PFSK-1 (cell line): Measurements from ENCODE around the gene TTPAL.

Experiments used
- FOXP2 ChIP-seq: optimal IDR thresholded peaks from 2 replicates; pipeline ENCODE3; 2011; ENCODE audit warnings: borderline replicate concordance, control low read depth, inconsistent platforms; ENCODE audit not compliant: insufficient read depth; ENCODE audit errors: extremely low read length, extremely low read depth
- POLR2AphosphoS5 ChIP-seq: IDR thresholded peaks from 2 replicates; pipeline ENCODE4 v1.6.1; 2012; ENCODE audit warnings: low read depth, mild to moderate bottlenecking, control low read depth, low read length, moderate library complexity
- REST ChIP-seq, 2 experiments: IDR thresholded peaks; 2 replicates each; pipeline versions ENCODE4 v1.6.1 to v1.8.0; 2011 to 2012; ENCODE audit warnings: low read depth in 2 of 2, low read length in 2 of 2, control low read depth in 1 of 2, inconsistent platforms in 1 of 2, mild to moderate bottlenecking in 1 of 2, moderate library complexity in 1 of 2; ENCODE audit not compliant: insufficient read depth in 1 of 2
- SIN3A ChIP-seq: IDR thresholded peaks from 2 replicates; pipeline ENCODE4 v1.6.1; 2012; ENCODE audit warnings: mild to moderate bottlenecking, low read length, moderate library complexity, borderline replicate concordance; ENCODE audit not compliant: insufficient read depth
- TAF1 ChIP-seq: IDR thresholded peaks from 2 replicates; pipeline ENCODE4 v1.6.1; 2012; ENCODE audit warnings: low read length, control low read depth, borderline replicate concordance; ENCODE audit not compliant: insufficient read depth

The TTPAL gene

GRCh38 chr20:44456611-44457010 is 19.1 kb upstream of the TTPAL start:
- TF ChIP-seq REST (IDR thresholded peaks at IDR 0.05; ENCODE audit: insufficient read depth in 1 of 2, low read depth in 2 of 2, low read length in 2 of 2) (no peak), FOXP2 (no peak), POLR2AphosphoS5 (no peak), TAF1 (no peak), SIN3A (no peak)

- TF ChIP-seq FOXP2 = no peak
- TF ChIP-seq REST (IDR thresholded peaks at IDR 0.05; ENCODE audit: insufficient read depth in 1 of 2, low read depth in 2 of 2, low read length in 2 of 2) = no peak
- TF ChIP-seq TAF1 = no peak
- no peak for TF ChIP-seq SIN3A
- TF ChIP-seq POLR2AphosphoS5 = no peak
These were observed 18.7 kb upstream of the TTPAL start for GRCh38 chr20:44457016-44457415.

- no peak for TF ChIP-seq REST (IDR thresholded peaks at IDR 0.05; ENCODE audit: insufficient read depth in 1 of 2, low read depth in 2 of 2, low read length in 2 of 2)
- no peak for TF ChIP-seq TAF1
- no peak for TF ChIP-seq FOXP2
- no peak for TF ChIP-seq POLR2AphosphoS5
- TF ChIP-seq SIN3A = no peak
These were observed 16.4 kb upstream of the TTPAL start for GRCh38 chr20:44459271-44459670.

GRCh38 chr20:44460795-44461141 is 14.9 kb upstream of the TTPAL start:
- TF ChIP-seq SIN3A (no peak), REST (IDR thresholded peaks at IDR 0.05; ENCODE audit: insufficient read depth in 1 of 2, low read depth in 2 of 2, low read length in 2 of 2) (no peak), POLR2AphosphoS5 (no peak), FOXP2 (no peak), TAF1 (no peak)

GRCh38 chr20:44461142-44461802 is 14.4 kb upstream of the TTPAL start:
- TF ChIP-seq SIN3A (no peak), POLR2AphosphoS5 (no peak), FOXP2 (no peak), REST (IDR thresholded peaks at IDR 0.05; ENCODE audit: insufficient read depth in 1 of 2, low read depth in 2 of 2, low read length in 2 of 2) (no peak), TAF1 (no peak)
